ENCODE measurements around the gene SCAMP1. TPM values are rescaled to one million over a fixed set of nuclear protein-coding genes. Genes with fewer than 3 reads are reported as not detected.
"Not testable (repeated sequence)": the region's sequence is repeated elsewhere in the genome, so short reads cannot be mapped to it uniquely, and the experiment has no call there.

SCAMP1 gene
- total RNA-seq, 1 donor from 2014 or later: 21.9 TPM

DNA sequence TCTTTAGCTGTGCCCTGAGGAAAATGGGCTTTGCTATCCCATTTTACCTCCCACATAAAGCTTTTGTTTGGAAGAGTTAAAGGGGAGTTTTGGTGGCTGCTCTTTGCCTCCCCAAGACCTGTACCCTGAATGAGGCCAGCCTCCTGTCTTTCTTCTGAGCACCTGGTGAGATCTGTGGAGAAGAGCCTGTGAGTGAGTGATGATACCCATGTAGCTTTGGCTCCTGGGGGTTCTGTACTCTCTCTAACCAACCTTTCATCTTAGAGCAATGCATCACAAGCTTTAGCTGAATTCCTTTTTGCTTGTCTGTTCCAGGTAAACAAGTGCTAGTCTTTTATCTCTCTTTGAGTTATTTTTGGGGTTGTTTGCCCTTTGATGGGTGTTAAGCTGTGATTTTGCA lies 73.6 kb downstream of the SCAMP1 start:
- TF ChIP-seq POLR2A (IDR thresholded peaks at IDR 0.05) (no peak), POLR2AphosphoS5 (IDR thresholded peaks at IDR 0.05; ENCODE audit: insufficient read depth in 1 of 2, low read depth in 1 of 2) (no peak)
- TF ChIP-seq, protein P1, sequence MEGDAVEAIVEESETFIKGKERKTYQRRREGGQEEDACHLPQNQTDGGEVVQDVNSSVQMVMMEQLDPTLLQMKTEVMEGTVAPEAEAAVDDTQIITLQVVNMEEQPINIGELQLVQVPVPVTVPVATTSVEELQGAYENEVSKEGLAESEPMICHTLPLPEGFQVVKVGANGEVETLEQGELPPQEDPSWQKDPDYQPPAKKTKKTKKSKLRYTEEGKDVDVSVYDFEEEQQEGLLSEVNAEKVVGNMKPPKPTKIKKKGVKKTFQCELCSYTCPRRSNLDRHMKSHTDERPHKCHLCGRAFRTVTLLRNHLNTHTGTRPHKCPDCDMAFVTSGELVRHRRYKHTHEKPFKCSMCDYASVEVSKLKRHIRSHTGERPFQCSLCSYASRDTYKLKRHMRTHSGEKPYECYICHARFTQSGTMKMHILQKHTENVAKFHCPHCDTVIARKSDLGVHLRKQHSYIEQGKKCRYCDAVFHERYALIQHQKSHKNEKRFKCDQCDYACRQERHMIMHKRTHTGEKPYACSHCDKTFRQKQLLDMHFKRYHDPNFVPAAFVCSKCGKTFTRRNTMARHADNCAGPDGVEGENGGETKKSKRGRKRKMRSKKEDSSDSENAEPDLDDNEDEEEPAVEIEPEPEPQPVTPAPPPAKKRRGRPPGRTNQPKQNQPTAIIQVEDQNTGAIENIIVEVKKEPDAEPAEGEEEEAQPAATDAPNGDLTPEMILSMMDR (IDR thresholded peaks at IDR 0.05): no peak
- Histone ChIP-seq H3K27ac (no peak overlapping the region), H3K9me3 (no peaks in the 10 kb centered on the region), H3K4me3 (no peak overlapping the region), H3K4me1 (no peaks in the 10 kb centered on the region), H3K27me3 (no peaks in the 10 kb centered on the region), H3K36me3 (peaks cover 0 to 11% of the 10 kb centered on the region in 2 donors)
- intact Hi-C loops (cut with DNase I): no loop called here
- DNase-seq (ENCODE audit: extremely low spot score in 2 of 2): no peak

DNA sequence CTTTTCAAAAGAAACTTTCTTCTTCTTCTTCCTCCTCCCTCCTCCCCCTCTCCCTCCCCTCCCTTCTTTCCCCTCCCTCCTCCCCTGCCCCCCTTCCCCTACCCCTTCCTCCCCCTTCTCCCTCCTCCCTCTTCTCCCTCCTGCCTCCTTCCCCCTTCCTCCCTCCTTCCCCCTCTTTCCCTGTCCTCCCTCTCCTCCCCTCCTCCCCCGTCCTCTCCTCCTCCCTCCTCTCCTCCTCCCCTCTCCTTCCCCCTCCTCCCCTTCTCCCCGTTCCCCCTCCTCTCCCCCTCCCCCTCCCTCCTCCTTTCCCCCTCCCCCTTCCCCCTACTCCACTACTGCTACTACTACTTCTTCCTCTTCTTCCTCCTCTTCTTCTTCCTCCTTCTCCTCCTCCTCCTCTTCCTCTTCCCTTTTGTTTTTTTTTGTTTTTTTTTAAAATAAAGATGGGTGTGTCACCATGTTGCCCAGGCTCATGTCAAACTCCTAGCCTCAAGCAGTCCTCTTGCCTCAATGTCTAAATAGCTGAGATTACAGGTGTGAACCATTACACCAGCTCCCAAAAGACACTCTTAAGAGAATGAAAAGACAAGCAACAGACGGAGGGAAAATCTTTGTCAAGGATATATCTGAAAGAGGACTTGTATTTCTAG lies 87.5 kb downstream of the SCAMP1 start:
- Histone ChIP-seq H3K9me3 (no peaks in the 10 kb centered on the region), H3K4me3 (no peak overlapping the region), H3K36me3 (peaks cover 0 to 13% of the 10 kb centered on the region in 2 donors), H3K27me3 (no peaks in the 10 kb centered on the region), H3K27ac (no peak overlapping the region), H3K4me1 (no peaks in the 10 kb centered on the region)
- DNase-seq (ENCODE audit: extremely low spot score in 2 of 2): no peak
- TF ChIP-seq POLR2A (IDR thresholded peaks at IDR 0.05): no peak
- no peak for TF ChIP-seq POLR2AphosphoS5 (IDR thresholded peaks at IDR 0.05; ENCODE audit: insufficient read depth in 1 of 2, low read depth in 1 of 2)
- TF ChIP-seq, protein P1 (IDR thresholded peaks at IDR 0.05): no peak
- intact Hi-C loops (cut with DNase I): no loop called here

DNA sequence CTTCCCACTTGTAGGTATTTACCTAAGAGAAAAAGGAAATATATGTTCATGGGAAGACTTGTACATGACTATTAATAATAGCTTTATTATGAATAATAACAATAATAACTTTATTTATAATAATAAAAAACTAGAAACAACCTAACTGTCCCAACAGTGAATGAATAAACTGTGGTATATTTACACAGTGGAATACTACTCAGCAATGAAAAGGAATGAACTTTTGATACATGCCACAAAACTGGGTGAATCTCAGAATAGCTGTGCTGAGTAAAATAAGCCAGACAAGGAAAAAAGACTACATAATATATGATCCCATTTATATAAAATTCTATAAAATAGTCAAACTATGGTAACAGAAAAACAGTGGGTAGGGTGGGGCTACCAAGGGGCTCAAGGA lies 88.7 kb downstream of the SCAMP1 start:
- intact Hi-C loops (cut with DNase I): no loop called here
- H3K4me1 ChIP-seq: no peaks in the 10 kb centered on the region
- no peak for TF ChIP-seq POLR2A (IDR thresholded peaks at IDR 0.05)
- TF ChIP-seq, protein P1 (IDR thresholded peaks at IDR 0.05): no peak
- no peak for TF ChIP-seq POLR2AphosphoS5 (IDR thresholded peaks at IDR 0.05; ENCODE audit: insufficient read depth in 1 of 2, low read depth in 1 of 2)
- no peak for DNase-seq (ENCODE audit: extremely low spot score in 2 of 2)
- H3K9me3 ChIP-seq: no peaks in the 10 kb centered on the region
- no peaks in the 10 kb centered on the region for H3K27me3 ChIP-seq
- H3K36me3 ChIP-seq: peaks cover 0 to 13% of the 10 kb centered on the region in 2 donors
- H3K4me3 ChIP-seq: no peak overlapping the region
- H3K27ac ChIP-seq: no peak overlapping the region

DNA sequence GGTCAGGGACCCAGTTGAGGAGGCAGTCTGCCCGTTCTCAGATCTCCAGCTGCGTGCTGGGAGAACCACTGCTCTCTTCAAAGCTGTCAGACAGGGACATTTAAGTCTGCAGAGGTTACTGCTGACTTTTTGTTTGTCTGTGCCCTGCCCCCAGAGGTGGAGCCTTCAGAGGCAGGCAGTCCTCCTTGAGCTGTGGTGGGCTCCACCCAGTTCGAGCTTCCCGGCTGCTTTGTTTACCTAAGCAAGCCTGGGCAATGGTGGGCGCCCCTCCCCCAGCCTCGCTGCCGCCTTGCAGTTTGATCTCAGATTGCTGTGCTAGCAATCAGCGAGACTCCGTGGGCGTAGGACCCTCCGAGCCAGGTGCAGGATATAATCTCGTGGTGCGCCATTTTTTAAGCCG lies 97.1 kb downstream of the SCAMP1 start:
- H3K27ac ChIP-seq; H3K36me3 ChIP-seq; H3K9me3 ChIP-seq; H3K4me1 ChIP-seq; H3K27me3 ChIP-seq; intact Hi-C loops (cut with DNase I); H3K4me3 ChIP-seq; DNase-seq (ENCODE audit: extremely low spot score in 2 of 2): not testable (repeated sequence)

DNA sequence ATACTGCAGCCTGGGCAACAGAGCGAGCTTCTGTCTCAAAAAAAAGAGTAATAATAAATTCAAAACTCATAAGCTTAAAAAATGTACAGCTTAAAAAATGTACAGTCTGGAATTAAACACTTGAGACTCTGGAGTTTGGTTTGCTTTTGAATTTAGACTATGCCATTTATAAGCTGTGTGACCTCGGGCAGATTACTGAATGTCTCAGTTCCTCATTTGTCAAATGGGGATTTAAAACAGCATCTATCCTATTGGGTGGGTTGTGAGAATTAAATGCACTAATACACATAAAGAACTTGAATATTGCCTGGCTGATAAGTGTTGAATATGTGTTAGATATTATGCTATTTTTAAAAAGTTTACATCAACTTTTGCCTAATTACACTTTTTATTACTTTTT lies 98.4 kb downstream of the SCAMP1 start:
- DNase-seq (ENCODE audit: extremely low spot score in 2 of 2): no peak
- H3K36me3 ChIP-seq: no peaks in the 10 kb centered on the region
- no peak overlapping the region for H3K27ac ChIP-seq
- no peaks in the 10 kb centered on the region for H3K27me3 ChIP-seq
- no peak for TF ChIP-seq POLR2A (IDR thresholded peaks at IDR 0.05)
- no peak for TF ChIP-seq POLR2AphosphoS5 (IDR thresholded peaks at IDR 0.05; ENCODE audit: insufficient read depth in 1 of 2, low read depth in 1 of 2)
- TF ChIP-seq, protein P1 (IDR thresholded peaks at IDR 0.05): no peak
- intact Hi-C loops (cut with DNase I): no loop called here
- H3K4me3 ChIP-seq: no peak overlapping the region
- no peaks in the 10 kb centered on the region for H3K4me1 ChIP-seq
- no peaks in the 10 kb centered on the region for H3K9me3 ChIP-seq
